ENCODE data around the gene KCNMA1.

The KCNMA1 gene

GRCh38 chr10:76959111-76959510 is 678.5 kb downstream of the KCNMA1 start:
- TF ChIP-seq CTCF (conservative IDR thresholded peaks at IDR 0.05; ENCODE audit: low read depth, low read length): no peak
- no peak for DNase-seq (ENCODE audit: low read depth)
- H3K4me3 ChIP-seq (ENCODE audit: low read length): no peak overlapping the region

GRCh38 chr10:76954838-76955237 is 682.8 kb downstream of the KCNMA1 start:
- H3K4me3 ChIP-seq (ENCODE audit: low read length): no peak overlapping the region
- no peak for DNase-seq (ENCODE audit: low read depth)
- TF ChIP-seq CTCF (conservative IDR thresholded peaks at IDR 0.05; ENCODE audit: low read depth, low read length): no peak

GRCh38 chr10:76950354-76950753 is 687.3 kb downstream of the KCNMA1 start:
- no peak for TF ChIP-seq CTCF (conservative IDR thresholded peaks at IDR 0.05; ENCODE audit: low read depth, low read length)
- no peak for DNase-seq (ENCODE audit: low read depth)
- H3K4me3 ChIP-seq (ENCODE audit: low read length): no peak overlapping the region

- H3K4me3 ChIP-seq (ENCODE audit: low read length): no peak overlapping the region
- no peak for TF ChIP-seq CTCF (conservative IDR thresholded peaks at IDR 0.05; ENCODE audit: low read depth, low read length)
- no peak for DNase-seq (ENCODE audit: low read depth)
Measured at GRCh38 chr10:76946270-76946669, 691.3 kb downstream of the KCNMA1 start.

- no peak for DNase-seq (ENCODE audit: low read depth)
- TF ChIP-seq CTCF (conservative IDR thresholded peaks at IDR 0.05; ENCODE audit: low read depth, low read length): no peak
- H3K4me3 ChIP-seq (ENCODE audit: low read length): no peak overlapping the region
Measured at GRCh38 chr10:76945166-76945565, 692.4 kb downstream of the KCNMA1 start.

GRCh38 chr10:76944640-76945039 is 693.0 kb downstream of the KCNMA1 start:
- DNase-seq (ENCODE audit: low read depth): no peak
- no peak for TF ChIP-seq CTCF (conservative IDR thresholded peaks at IDR 0.05; ENCODE audit: low read depth, low read length)
- H3K4me3 ChIP-seq (ENCODE audit: low read length): no peak overlapping the region

- no peak overlapping the region for H3K4me3 ChIP-seq (ENCODE audit: low read length)
- DNase-seq (ENCODE audit: low read depth): no peak
- TF ChIP-seq CTCF (conservative IDR thresholded peaks at IDR 0.05; ENCODE audit: low read depth, low read length): no peak
Measured at GRCh38 chr10:76942628-76943416, 694.8 kb downstream of the KCNMA1 start.

Measured in retinal pigment epithelial cell (primary cell).